RPMI8226 (cell line): ENCODE data around the gene STAT3.
"Not testable (repeated sequence)": the region's sequence is repeated elsewhere in the genome, so short reads cannot be mapped to it uniquely, and the experiment has no call there.

Source experiments
- DNase-seq: peaks from one replicate; pipeline ENCODE4 v3.0.0-alpha.2; 2015

STAT3 gene

GRCh38 chr17:42312285-42313130, 75.7 kb downstream of the STAT3 start:
- peak; percentile 84 for DNase-seq

- no peak for DNase-seq
These were observed 76.3 kb downstream of the STAT3 start for GRCh38 chr17:42312035-42312284.

GRCh38 chr17:42311240-42312034, 76.8 kb downstream of the STAT3 start:
- no peak for DNase-seq

- DNase-seq, result no peak
These were observed 77.4 kb downstream of the STAT3 start for GRCh38 chr17:42310787-42311215.

- no peak for DNase-seq
These were observed 78.1 kb downstream of the STAT3 start for GRCh38 chr17:42309986-42310786.

- no peak for DNase-seq
These were observed 79.1 kb downstream of the STAT3 start for GRCh38 chr17:42309142-42309541.

GRCh38 chr17:42308446-42308845, 79.8 kb downstream of the STAT3 start:
- no peak for DNase-seq

GRCh38 chr17:42307362-42307927, 80.8 kb downstream of the STAT3 start:
- no peak for DNase-seq

- DNase-seq, result no peak
These were observed 81.9 kb downstream of the STAT3 start for GRCh38 chr17:42306385-42306667.

GRCh38 chr17:42305543-42306384, 82.5 kb downstream of the STAT3 start:
- DNase-seq, result no peak

- not testable (repeated sequence) for DNase-seq
These were observed 83.3 kb downstream of the STAT3 start for GRCh38 chr17:42305031-42305330.

- no peak for DNase-seq
These were observed 83.8 kb downstream of the STAT3 start for GRCh38 chr17:42304187-42305030.

GRCh38 chr17:42303694-42304093, 84.5 kb downstream of the STAT3 start:
- DNase-seq, result no peak

GRCh38 chr17:42301022-42301421, 87.2 kb downstream of the STAT3 start:
- DNase-seq, result no peak

GRCh38 chr17:42299913-42300312, 88.3 kb downstream of the STAT3 start:
- DNase-seq, result not testable (repeated sequence)

- DNase-seq, result not testable (repeated sequence)
These were observed 88.9 kb downstream of the STAT3 start for GRCh38 chr17:42299361-42299760.

- DNase-seq, result not testable (repeated sequence)
These were observed 90.5 kb downstream of the STAT3 start for GRCh38 chr17:42297775-42298174.

- no peak for DNase-seq
These were observed 92.2 kb downstream of the STAT3 start for GRCh38 chr17:42296012-42296411.

- DNase-seq, result no peak
These were observed 93.5 kb downstream of the STAT3 start for GRCh38 chr17:42294469-42295398.

GRCh38 chr17:42291129-42291528, 97.1 kb downstream of the STAT3 start:
- DNase-seq, result no peak
